Breast epithelium (tissue), 3 donors: ENCODE measurements around the gene GPC6.

ENCODE experiments used
- POLR2A ChIP-seq: fragments of 450-650 bp; IDR thresholded peaks from one replicate; pipeline ENCODE4 v1.6.1; 2016; ENCODE audit warnings: antibody characterized with exemption, mild to moderate bottlenecking, moderate library complexity
- POLR2AphosphoS5 ChIP-seq, 3 donors: sonication (generic); formaldehyde crosslinking; IDR thresholded peaks; one replicate each; pipeline ENCODE4 v1.6.1; 2017; ENCODE audit warnings: antibody characterized with exemption in 3 of 3
- TF ChIP-seq, protein P1 (sequence below), 3 donors: fragments of 450-650 bp; IDR thresholded peaks; one replicate each; pipeline ENCODE4 v1.5.1; 2016 to 2017; ENCODE audit warnings: antibody characterized with exemption in 3 of 3, mild to moderate bottlenecking in 3 of 3, moderate library complexity in 3 of 3

DNA sequence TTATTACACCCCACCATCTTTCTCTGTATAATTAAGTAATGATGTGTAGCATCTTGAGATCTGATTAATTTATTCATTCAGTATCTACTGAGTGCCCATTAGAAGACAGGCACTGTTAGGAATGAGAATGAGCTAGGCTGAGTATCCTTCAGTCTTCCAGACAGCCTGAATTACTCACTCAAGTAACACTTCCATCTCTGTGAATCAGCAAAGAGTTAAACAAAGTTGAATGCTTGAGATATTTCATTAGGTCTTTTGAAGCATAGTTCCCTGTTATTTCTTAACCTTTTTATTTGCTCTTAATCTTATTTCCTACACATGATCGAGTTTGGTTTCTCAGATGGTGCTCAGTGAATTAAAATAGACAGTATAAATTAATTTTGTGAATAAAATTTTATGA lies 839.1 kb downstream of the GPC6 start:
- TF ChIP-seq, protein P1, sequence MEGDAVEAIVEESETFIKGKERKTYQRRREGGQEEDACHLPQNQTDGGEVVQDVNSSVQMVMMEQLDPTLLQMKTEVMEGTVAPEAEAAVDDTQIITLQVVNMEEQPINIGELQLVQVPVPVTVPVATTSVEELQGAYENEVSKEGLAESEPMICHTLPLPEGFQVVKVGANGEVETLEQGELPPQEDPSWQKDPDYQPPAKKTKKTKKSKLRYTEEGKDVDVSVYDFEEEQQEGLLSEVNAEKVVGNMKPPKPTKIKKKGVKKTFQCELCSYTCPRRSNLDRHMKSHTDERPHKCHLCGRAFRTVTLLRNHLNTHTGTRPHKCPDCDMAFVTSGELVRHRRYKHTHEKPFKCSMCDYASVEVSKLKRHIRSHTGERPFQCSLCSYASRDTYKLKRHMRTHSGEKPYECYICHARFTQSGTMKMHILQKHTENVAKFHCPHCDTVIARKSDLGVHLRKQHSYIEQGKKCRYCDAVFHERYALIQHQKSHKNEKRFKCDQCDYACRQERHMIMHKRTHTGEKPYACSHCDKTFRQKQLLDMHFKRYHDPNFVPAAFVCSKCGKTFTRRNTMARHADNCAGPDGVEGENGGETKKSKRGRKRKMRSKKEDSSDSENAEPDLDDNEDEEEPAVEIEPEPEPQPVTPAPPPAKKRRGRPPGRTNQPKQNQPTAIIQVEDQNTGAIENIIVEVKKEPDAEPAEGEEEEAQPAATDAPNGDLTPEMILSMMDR (IDR thresholded peaks at IDR 0.05) = no peak
- TF ChIP-seq POLR2AphosphoS5 (IDR thresholded peaks at IDR 0.05) = no peak
- no peak for TF ChIP-seq POLR2A
